ENCODE measurements around the gene PPDPF.

Gene PPDPF

GRCh38 chr20:63565699-63566335 lies 45.3 kb downstream of the PPDPF start:
- no peak for TF ChIP-seq CTCF (IDR thresholded peaks at IDR 0.05; ENCODE audit: insufficient read depth, missing control alignments)
- DNase-seq (ENCODE audit: insufficient read length, low spot score) (no peak), FAIRE-seq (no peak)

- no peak for TF ChIP-seq CTCF (IDR thresholded peaks at IDR 0.05; ENCODE audit: insufficient read depth, missing control alignments)
- FAIRE-seq, result no peak
Observed at GRCh38 chr20:63566395-63567135, 46.0 kb downstream of the PPDPF start.

GRCh38 chr20:63567136-63567385 lies 46.5 kb downstream of the PPDPF start:
- no peak for TF ChIP-seq CTCF (IDR thresholded peaks at IDR 0.05; ENCODE audit: insufficient read depth, missing control alignments)
- FAIRE-seq (no peak), DNase-seq (ENCODE audit: insufficient read length, low spot score) (no peak)

More at GRCh38 chr20:63566395-63567135, 46.0 kb downstream of the PPDPF start:
- no peak for DNase-seq (ENCODE audit: insufficient read length, low spot score)

GRCh38 chr20:63567386-63568169 lies 47.0 kb downstream of the PPDPF start:
- FAIRE-seq (no peak), DNase-seq (ENCODE audit: insufficient read length, low spot score) (no peak)
- no peak for TF ChIP-seq CTCF (IDR thresholded peaks at IDR 0.05; ENCODE audit: insufficient read depth, missing control alignments)

GRCh38 chr20:63568170-63568981 lies 47.8 kb downstream of the PPDPF start:
- no peak for TF ChIP-seq CTCF (IDR thresholded peaks at IDR 0.05; ENCODE audit: insufficient read depth, missing control alignments)
- DNase-seq (ENCODE audit: insufficient read length, low spot score) (no peak), FAIRE-seq (no peak)

- FAIRE-seq (no peak), DNase-seq (ENCODE audit: insufficient read length, low spot score) (no peak)
- no peak for TF ChIP-seq CTCF (IDR thresholded peaks at IDR 0.05; ENCODE audit: insufficient read depth, missing control alignments)
Observed at GRCh38 chr20:63568986-63569949, 48.7 kb downstream of the PPDPF start.
